HEK293 (cell line): Measurements from ENCODE around the gene ABHD16B.

Source experiments
- HOXC10 ChIP-seq: sonication (generic); formaldehyde crosslinking; IDR thresholded peaks from 2 replicates; pipeline ENCODE4 v1.8.1; 2023; ENCODE audit warnings: mild to moderate bottlenecking, missing genetic modification reagents
- PATZ1 ChIP-seq: fragments of 450-650 bp; formaldehyde crosslinking; IDR thresholded peaks from 2 replicates; pipeline ENCODE4 v1.5.1; 2016; ENCODE audit warnings: missing biosample characterization, missing genetic modification characterization
- PRDM1 ChIP-seq: fragments of 450-650 bp; formaldehyde crosslinking; IDR thresholded peaks from 2 replicates; pipeline ENCODE4; 2016; ENCODE audit warnings: missing biosample characterization, missing genetic modification characterization
- PRDM4 ChIP-seq: fragments of 450-650 bp; formaldehyde crosslinking; IDR thresholded peaks from 2 replicates; pipeline ENCODE4 v1.5.1; 2017; ENCODE audit warnings: missing biosample characterization, missing genetic modification characterization
- REPIN1 ChIP-seq: fragments of 450-650 bp; formaldehyde crosslinking; IDR thresholded peaks from 2 replicates; pipeline ENCODE4 v1.5.1; 2017; ENCODE audit warnings: missing biosample characterization, missing genetic modification characterization, low read depth
- SCRT2 ChIP-seq: fragments of 450-650 bp; formaldehyde crosslinking; IDR thresholded peaks from 2 replicates; pipeline ENCODE4 v1.5.1; 2016; ENCODE audit warnings: missing biosample characterization, missing genetic modification characterization
- SP3 ChIP-seq: fragments of 450-650 bp; formaldehyde crosslinking; IDR thresholded peaks from 2 replicates; pipeline ENCODE4 v1.5.1; 2016; ENCODE audit warnings: missing biosample characterization, missing genetic modification characterization
- YY1 ChIP-seq: fragments of 450-650 bp; formaldehyde crosslinking; IDR thresholded peaks from 2 replicates; pipeline ENCODE4 v1.5.1; 2018; ENCODE audit warnings: missing biosample characterization, missing genetic modification characterization
- ZBTB26 ChIP-seq: fragments of 450-650 bp; formaldehyde crosslinking; optimal IDR thresholded peaks from 2 replicates; pipeline ENCODE3; 2016; ENCODE audit warnings: missing biosample characterization, mild to moderate bottlenecking, missing genetic modification characterization
- ZBTB48 ChIP-seq: fragments of 450-650 bp; formaldehyde crosslinking; IDR thresholded peaks from 2 replicates; pipeline ENCODE4 v1.5.1; 2016; ENCODE audit warnings: missing biosample characterization, missing genetic modification characterization
- ZBTB8A ChIP-seq: fragments of 450-650 bp; formaldehyde crosslinking; IDR thresholded peaks from 2 replicates; pipeline ENCODE4 v1.5.1; 2016; ENCODE audit warnings: missing biosample characterization, missing genetic modification characterization
- ZEB2 ChIP-seq: fragments of 450-650 bp; formaldehyde crosslinking; IDR thresholded peaks from 2 replicates; pipeline ENCODE4 v1.5.1; 2016; ENCODE audit warnings: missing biosample characterization, missing genetic modification characterization
- ZNF114 ChIP-seq: fragments of 450-650 bp; formaldehyde crosslinking; IDR thresholded peaks from 2 replicates; pipeline ENCODE4 v1.5.0; 2017; ENCODE audit warnings: missing biosample characterization, missing genetic modification characterization
- ZNF362 ChIP-seq: fragments of 450-650 bp; formaldehyde crosslinking; IDR thresholded peaks from 2 replicates; pipeline ENCODE4 v1.5.1; 2016; ENCODE audit warnings: missing biosample characterization, missing genetic modification characterization
- ZNF423 ChIP-seq: fragments of 450-650 bp; formaldehyde crosslinking; IDR thresholded peaks from 2 replicates; pipeline ENCODE4 v1.5.1; 2016; ENCODE audit warnings: missing biosample characterization, missing genetic modification characterization
- ZNF433 ChIP-seq: fragments of 450-650 bp; formaldehyde crosslinking; IDR thresholded peaks from 2 replicates; pipeline ENCODE4 v1.5.1; 2016; ENCODE audit warnings: missing biosample characterization, missing genetic modification characterization, low read depth
- ZNF518A ChIP-seq: fragments of 450-650 bp; formaldehyde crosslinking; conservative IDR thresholded peaks from 2 replicates; pipeline ENCODE4 v1.5.1; 2016; ENCODE audit warnings: low read depth, missing biosample characterization, missing genetic modification characterization
- ZNF626 ChIP-seq: fragments of 450-650 bp; sonication (Bioruptor Pico); formaldehyde crosslinking; IDR thresholded peaks from 2 replicates; pipeline ENCODE4 v1.5.1; 2018; ENCODE audit warnings: missing biosample characterization, missing genetic modification characterization, inconsistent platforms
- ZNF654 ChIP-seq: fragments of 450-650 bp; formaldehyde crosslinking; IDR thresholded peaks from 2 replicates; pipeline ENCODE4 v1.5.1; 2016; ENCODE audit warnings: low read depth, missing biosample characterization, missing genetic modification characterization
- ZNF76 ChIP-seq: fragments of 450-650 bp; formaldehyde crosslinking; IDR thresholded peaks from 2 replicates; pipeline ENCODE4; 2016; ENCODE audit warnings: low read depth, missing biosample characterization, missing genetic modification characterization, borderline replicate concordance
- ZSCAN30 ChIP-seq: fragments of 450-650 bp; IDR thresholded peaks from 2 replicates; pipeline ENCODE4 v1.5.1; 2018; ENCODE audit warnings: missing biosample characterization, mild to moderate bottlenecking, missing genetic modification characterization, moderate library complexity
- TF ChIP-seq, protein P1 (sequence below): fragments of 450-650 bp; formaldehyde crosslinking; IDR thresholded peaks from 2 replicates; pipeline ENCODE4 v1.5.1; 2017; ENCODE audit warnings: missing biosample characterization, missing genetic modification characterization

ABHD16B gene

GRCh38 chr20:63863798-63864544, 2.7 kb downstream of the ABHD16B start (continued):
- TF ChIP-seq, protein P1, sequence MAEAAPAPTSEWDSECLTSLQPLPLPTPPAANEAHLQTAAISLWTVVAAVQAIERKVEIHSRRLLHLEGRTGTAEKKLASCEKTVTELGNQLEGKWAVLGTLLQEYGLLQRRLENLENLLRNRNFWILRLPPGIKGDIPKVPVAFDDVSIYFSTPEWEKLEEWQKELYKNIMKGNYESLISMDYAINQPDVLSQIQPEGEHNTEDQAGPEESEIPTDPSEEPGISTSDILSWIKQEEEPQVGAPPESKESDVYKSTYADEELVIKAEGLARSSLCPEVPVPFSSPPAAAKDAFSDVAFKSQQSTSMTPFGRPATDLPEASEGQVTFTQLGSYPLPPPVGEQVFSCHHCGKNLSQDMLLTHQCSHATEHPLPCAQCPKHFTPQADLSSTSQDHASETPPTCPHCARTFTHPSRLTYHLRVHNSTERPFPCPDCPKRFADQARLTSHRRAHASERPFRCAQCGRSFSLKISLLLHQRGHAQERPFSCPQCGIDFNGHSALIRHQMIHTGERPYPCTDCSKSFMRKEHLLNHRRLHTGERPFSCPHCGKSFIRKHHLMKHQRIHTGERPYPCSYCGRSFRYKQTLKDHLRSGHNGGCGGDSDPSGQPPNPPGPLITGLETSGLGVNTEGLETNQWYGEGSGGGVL = peak; percentile 7; the same call in 1 of the 2 replicates
- TF ChIP-seq ZBTB8A (tag by site-specific recombination) (peak; percentile 91), ZNF76 (tag by site-specific recombination) (no peak), ZSCAN30 (tag by site-specific recombination) (peak; percentile 24; the same call in 1 of the 2 replicates), PATZ1 (peak; percentile 43; the same call in 1 of the 2 replicates), ZBTB48 (peak; percentile 33; the same call in 1 of the 2 replicates), ZNF433 (tag by site-specific recombination) (no peak), SP3 (tag by site-specific recombination) (peak; percentile 31), ZEB2 (tag by site-specific recombination) (0 out of 2 replicates have a peak, but pooled peaks have one; percentile 13), PRDM4 (0 out of 2 replicates have a peak, but pooled peaks have one; percentile 43), ZNF626 (tag by site-specific recombination) (no peak), ZNF362 (tag by site-specific recombination) (no peak), ZNF114 (no peak), ZNF518A (tag by site-specific recombination) (peak; percentile 26; the same call in 1 of the 2 replicates), ZNF423 (tag by site-specific recombination) (no peak), ZBTB26 (tag by site-specific recombination) (peak; percentile 71), YY1 (no peak), REPIN1 (tag by site-specific recombination) (no peak), SCRT2 (tag by site-specific recombination) (peak; percentile 93), ZNF654 (tag by site-specific recombination) (peak; percentile 54), PRDM1 (no peak), HOXC10 (no peak)
